Ovary (tissue), 3 donors: ENCODE data around the gene NCOA1.

Source experiments
- POLR2A ChIP-seq: fragments of 450-650 bp; IDR thresholded peaks from one replicate; pipeline ENCODE4 v1.6.1; 2017; ENCODE audit warnings: antibody characterized with exemption, mild to moderate bottlenecking, moderate library complexity
- TF ChIP-seq, protein P1 (sequence below), 3 donors: fragments of 450-650 bp in 2 of 3; fragments of 200-600 bp in 1 of 3; IDR thresholded peaks; one replicate each; pipeline versions ENCODE4 v1.5.1 to v1.8.0; 2016 to 2022; ENCODE audit warnings: antibody characterized with exemption in 3 of 3, mild to moderate bottlenecking in 1 of 3
- donor health status: DM: no; HTN: no; CAD: no.

DNA sequence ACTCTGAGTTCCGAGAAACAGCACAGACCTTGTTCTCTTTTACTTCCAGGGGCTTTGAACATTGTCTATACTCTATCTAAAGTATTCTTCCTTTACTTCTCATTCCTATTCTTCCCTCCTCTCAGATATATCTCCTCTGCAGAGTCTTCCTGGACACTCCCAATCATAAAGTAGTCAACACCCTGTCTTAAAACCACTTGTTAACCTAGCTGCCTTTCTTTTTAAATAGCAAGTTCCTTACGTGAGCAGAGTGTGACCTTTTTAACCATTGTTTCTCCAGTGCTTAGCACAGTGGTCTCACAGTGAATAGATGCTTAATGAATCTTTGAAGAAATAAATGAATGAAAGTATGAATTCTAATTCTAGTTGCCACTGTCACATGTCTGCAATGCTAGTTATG is 254.8 kb downstream of the NCOA1 start:
- TF ChIP-seq, protein P1, sequence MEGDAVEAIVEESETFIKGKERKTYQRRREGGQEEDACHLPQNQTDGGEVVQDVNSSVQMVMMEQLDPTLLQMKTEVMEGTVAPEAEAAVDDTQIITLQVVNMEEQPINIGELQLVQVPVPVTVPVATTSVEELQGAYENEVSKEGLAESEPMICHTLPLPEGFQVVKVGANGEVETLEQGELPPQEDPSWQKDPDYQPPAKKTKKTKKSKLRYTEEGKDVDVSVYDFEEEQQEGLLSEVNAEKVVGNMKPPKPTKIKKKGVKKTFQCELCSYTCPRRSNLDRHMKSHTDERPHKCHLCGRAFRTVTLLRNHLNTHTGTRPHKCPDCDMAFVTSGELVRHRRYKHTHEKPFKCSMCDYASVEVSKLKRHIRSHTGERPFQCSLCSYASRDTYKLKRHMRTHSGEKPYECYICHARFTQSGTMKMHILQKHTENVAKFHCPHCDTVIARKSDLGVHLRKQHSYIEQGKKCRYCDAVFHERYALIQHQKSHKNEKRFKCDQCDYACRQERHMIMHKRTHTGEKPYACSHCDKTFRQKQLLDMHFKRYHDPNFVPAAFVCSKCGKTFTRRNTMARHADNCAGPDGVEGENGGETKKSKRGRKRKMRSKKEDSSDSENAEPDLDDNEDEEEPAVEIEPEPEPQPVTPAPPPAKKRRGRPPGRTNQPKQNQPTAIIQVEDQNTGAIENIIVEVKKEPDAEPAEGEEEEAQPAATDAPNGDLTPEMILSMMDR (IDR thresholded peaks at IDR 0.05) = no peak
- no peak for TF ChIP-seq POLR2A
